ENCODE data around the gene TRABD2B.

The TRABD2B gene

GRCh38 chr1:47931395-47931794, 65.8 kb downstream of the TRABD2B start:
- DNase-seq: no peak

- no peak for DNase-seq
Measured at GRCh38 chr1:47930210-47930840, 66.9 kb downstream of the TRABD2B start.

- DNase-seq: no peak
Measured at GRCh38 chr1:47927165-47927564, 70.0 kb downstream of the TRABD2B start.

DNA sequence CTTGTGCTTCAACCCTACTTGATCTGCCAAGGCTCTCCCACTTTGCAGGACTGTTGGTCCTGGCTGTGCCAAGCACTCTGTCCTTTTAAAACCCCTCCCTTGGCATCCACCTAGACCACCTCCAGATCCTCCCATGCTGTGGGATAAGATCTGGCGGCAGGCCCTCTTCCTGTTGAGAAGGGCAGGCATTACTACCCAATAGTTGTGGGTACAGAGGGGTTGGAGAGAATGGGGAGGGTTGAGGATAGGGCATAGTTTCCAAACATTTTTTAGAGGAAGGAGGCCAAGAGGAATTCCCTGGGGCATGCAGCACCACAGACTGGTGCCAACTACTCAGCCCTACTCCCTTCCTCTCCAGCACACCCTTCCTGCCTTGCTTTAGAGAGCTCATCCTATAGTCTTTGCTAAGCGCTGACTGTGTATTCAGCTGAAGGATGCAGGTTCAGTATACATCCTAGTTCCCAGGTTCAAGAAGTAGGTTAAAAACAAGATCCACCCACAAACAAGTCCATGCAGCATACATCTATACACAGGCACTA, 70.7 kb downstream of the TRABD2B start:
- DNase-seq: no peak

GRCh38 chr1:47924270-47925048, 72.7 kb downstream of the TRABD2B start:
- no peak for DNase-seq

- DNase-seq: no peak
Measured at GRCh38 chr1:47921935-47922415, 75.2 kb downstream of the TRABD2B start.

DNA sequence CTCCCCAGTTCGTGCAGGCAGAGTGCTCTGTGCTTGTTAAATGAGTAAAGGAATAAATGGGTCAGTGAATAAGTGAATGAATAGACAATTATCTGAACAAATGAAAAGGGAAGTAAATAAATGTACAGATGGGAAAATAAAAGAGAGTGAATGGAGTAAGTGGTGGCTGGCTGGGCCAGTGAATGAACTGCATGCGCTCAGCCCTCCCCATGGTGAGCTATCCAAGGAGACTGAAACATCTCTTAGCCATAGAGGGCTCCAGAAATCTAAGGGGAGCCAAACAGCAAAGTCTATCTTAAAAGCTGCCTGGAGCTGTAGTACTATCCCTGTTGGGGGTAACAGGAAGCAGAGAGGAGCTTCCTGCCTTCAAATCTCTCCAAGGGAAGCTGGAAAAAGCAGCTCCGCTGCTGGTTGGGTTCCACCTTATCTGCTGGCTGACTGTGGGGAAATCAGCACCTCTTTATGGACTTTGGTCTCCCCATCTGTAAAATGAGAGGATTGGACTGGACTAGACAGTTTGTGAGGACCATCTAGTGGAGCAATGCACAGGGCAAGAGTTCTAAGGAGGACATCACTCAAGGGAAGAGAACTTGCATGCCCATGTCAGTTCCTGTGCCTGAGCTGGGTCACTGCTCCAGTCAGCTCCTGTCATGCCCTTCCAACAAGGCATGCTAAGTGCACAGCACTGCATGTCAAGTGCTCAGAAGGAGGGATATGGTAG, 77.9 kb downstream of the TRABD2B start:
- no peak for DNase-seq

- DNase-seq: no peak
Measured at GRCh38 chr1:47918257-47918867, 78.8 kb downstream of the TRABD2B start.

DNA sequence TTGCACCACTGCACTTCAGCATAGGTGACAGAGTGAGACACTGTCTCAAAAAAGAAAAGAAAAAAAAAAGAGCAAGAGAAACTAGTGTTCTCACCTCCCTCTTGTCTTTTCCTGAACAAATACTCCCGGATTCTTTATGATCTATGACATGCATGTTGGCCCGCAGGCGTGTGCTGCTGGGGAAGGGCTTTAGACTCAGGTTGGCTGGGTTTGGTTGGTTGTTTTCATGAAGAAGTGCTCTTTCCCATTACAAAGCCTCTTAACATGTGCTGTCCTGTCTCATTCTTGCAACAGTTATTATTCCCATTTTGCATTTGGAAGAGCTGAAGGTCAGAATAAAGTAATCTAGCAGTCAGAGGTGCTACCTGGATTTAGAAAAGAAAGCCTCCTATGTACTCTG, 79.5 kb downstream of the TRABD2B start:
- DNase-seq: no peak

DNA sequence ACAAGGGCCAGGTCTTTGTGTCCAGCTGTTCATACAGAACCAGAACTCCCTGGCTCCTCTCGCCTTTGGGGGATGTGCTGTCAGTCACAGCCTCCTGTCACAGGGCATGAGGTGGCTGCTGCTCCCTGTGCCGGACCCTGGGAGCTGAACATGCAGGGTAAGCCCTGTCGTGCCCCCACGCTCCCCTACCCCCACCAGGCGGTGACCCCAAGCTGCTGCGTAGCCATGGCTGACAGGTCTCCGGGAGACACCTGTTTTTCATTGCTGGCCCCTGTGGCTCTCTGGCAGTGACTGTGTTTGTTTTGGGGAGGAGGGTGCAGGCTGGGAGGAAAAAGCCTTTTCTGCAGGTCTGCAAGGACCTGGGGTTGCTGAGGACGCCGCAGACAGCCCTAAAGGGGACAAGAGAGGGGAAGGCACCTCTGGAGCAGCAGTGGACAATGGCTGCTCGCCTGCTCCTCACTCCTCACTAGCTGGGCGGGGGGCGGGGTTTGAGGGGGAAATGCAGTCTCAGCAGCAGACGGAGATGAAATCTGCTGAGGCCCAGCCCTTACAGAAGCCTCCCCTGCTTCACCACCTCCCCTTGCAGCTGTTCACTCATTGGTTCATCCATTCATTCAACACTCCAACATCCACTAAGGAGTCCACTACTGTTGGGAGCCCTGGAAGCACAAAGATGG, 81.4 kb downstream of the TRABD2B start:
- DNase-seq: no peak

GRCh38 chr1:47914952-47915676, 82.1 kb downstream of the TRABD2B start:
- DNase-seq: no peak

- DNase-seq: no peak
Measured at GRCh38 chr1:47914218-47914938, 82.8 kb downstream of the TRABD2B start.

GRCh38 chr1:47913225-47913823, 83.9 kb downstream of the TRABD2B start:
- no peak for DNase-seq

DNA sequence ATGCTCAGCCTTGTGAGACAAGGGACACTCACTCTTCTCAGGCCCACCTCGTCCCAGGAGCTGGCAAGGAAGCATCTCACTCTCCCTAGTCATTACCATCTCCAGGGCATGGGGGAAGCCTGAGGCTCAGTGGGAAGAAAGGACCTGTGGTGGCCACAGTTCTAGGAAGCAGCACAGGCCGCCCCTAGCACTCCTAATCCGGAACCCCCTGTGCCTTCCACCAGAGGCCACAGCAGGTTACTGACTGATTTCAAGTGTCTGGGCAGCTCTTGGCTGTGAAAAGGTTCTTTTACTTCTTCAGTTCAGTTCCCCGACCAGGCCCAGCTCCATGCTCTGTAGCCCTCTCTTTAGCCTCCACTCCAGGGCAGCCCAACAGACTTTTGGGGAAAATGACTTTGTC, 84.4 kb downstream of the TRABD2B start:
- DNase-seq: no peak

GRCh38 chr1:47911892-47912291, 85.3 kb downstream of the TRABD2B start:
- DNase-seq: no peak

GRCh38 chr1:47911424-47911823, 85.8 kb downstream of the TRABD2B start:
- DNase-seq: no peak

DNA sequence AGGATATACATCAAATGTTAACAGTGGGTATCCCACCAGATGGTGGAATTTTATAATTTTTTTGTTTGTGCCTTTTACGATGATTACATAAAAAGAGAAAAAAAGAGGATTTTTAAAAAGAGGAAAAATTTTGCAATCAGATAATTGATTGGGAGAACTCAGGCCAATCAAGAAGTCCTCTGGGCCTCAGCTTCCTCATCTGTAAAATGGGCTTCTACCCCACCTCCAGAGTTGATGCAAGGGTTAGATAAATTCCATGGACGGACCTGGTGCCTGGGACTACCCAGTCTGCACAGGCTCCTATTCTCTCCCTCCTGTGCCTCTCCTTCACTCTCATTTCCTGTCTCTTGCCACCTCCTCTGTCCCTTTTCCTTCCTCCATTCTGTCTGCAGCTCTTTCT, 88.9 kb downstream of the TRABD2B start:
- DNase-seq: no peak

GRCh38 chr1:47907177-47907528, 90.0 kb downstream of the TRABD2B start:
- DNase-seq: no peak

DNA sequence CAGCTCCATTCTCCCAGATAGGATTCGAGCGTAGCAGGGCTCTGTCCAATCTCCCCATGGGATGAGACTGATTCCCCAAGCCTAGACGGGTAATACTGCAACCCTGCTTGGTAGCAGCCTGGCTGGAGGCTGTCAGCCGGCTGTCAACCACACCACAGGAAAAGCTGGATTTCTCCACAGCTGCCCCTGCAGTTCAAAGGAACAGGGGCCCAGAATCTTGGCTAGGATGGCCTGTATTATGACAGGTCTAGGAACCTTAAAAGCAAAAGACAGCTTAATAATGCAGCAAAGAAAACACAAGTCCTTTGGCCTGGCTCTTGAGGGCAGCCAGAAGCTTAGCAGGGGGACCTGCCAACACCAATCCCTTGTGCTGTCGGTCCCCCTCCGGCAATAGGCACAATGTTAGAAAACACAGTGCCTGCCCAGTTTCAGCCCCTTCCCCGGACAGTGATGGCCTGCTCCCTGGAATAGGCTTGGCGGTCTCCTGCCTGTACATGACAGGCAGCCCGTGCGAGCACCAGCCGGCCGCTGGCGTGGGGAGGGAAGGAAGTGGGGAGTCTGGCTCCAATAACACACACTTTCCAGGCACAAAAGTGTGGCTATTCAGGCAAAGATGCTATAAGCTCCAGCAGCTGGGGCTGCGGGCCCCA, 90.5 kb downstream of the TRABD2B start:
- DNase-seq: no peak

DNA sequence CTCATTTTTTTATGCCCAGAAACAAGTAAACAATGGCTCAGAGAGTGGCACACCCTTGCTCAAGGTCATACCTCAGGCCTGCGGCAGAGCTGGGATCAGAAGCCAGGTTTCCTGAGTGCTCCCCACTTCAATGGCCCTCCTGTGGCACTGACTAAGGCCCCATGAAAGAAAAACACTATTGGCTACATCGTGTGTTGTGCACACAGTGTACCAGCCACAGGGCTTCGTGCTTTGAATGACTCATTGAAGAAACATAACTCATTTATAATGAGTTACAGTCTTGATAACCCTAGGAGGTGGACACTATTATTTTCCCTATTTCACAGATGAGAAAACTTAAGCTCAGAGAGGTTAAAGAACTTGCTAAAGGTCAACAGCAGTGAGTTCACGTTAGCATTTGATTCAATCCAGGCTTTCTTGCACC, 91.2 kb downstream of the TRABD2B start:
- DNase-seq: no peak
